ENCODE results near the gene EREG.
A peak's percentile ranks its signal among the peaks of the same experiment; 100 is the strongest.
"Not testable (repeated sequence)": the region's sequence is repeated elsewhere in the genome, so short reads cannot be mapped to it uniquely, and the experiment has no call there.

Gene EREG, protein sequence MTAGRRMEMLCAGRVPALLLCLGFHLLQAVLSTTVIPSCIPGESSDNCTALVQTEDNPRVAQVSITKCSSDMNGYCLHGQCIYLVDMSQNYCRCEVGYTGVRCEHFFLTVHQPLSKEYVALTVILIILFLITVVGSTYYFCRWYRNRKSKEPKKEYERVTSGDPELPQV

GRCh38 chr4:74364652-74365491 is at the start of gene EREG:
EREG (plus strand) TSS chr4:74365145; CDS start chr4:74365309, 164 bp downstream.
- no peak for DNase-seq (ENCODE audit: low spot score)

GRCh38 chr4:74315376-74315775 is 49.6 kb upstream of the EREG start:
- no peak for DNase-seq (ENCODE audit: low spot score)

- DNase-seq (ENCODE audit: low spot score), result no peak
Observed at GRCh38 chr4:74316397-74316796, 48.5 kb upstream of the EREG start.

DNA sequence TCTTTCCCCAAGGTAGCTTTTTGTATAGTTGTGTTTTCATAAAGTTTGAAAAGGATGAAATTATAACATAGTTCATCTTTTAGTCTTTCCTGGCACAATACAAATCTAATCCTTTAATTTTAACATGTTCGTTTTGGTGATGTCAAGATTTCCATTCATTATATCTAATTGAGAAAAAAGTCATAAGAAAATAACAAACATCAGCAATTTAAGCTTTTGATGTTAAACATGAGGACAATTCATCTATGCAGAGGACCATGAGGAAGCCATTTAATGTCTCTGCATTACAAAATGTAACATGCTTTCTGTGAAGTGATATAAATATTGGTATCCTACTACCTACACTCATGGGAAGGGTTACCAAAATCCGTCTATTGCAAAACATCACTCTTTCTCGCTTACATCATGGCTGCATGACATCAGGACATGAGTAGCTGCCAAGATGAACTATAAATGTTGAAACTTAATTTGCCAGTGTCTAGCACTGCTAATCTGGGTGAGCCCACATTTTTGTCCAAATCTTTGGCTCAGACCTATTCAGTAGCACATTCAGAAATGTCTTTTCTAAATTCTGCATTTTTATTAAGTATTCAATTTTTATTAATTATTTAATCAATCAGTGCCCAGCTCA is 47.2 kb upstream of the EREG start:
- no peak for DNase-seq (ENCODE audit: low spot score)

DNA sequence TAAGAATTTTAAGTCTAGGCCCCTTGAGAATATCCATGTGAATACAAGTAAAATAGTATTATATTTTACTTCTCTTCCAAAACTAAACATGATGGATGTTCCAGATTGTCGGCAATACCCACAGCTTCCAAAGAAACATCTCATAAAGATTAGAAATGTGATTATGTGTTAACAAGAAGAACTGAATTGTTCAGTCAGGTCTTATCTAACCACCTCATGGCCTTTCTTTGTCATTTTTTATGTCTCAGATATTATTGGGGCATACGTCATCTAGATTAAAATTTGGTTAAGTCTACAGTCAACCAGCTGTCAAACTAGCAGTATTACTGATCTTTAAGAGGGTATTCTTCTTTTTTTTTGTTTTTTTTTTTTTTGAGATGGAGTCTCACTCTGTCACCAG is 46.7 kb upstream of the EREG start:
- DNase-seq (ENCODE audit: low spot score), result no peak

GRCh38 chr4:74319470-74319869 is 45.5 kb upstream of the EREG start:
- no peak for DNase-seq (ENCODE audit: low spot score)

DNA sequence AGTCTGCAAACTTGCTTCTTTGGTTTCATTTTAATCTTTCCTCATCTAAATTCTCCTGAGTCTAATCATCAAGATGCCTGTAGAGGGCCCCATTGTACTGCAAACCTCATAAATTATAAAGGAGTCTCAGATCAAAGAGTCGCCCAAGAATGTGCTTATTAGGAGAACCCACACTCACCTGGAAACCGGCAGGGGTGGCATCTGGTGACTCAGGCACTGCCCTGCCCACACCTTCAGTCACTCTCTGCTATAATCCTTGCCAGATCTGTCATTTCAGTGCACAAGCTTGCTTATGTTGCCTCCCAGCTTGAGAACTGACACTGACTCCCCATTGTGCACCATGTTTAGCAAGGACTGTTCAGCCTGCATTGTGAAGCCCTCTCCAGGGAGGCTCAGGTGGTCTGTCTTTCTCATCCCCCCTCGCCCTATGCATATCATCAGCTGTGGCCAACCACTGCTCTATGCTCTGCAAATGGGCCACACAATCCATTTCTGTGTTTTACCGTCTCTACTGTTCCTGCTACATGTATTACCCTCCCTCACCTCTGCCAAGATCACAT is 44.3 kb upstream of the EREG start:
- DNase-seq (ENCODE audit: low spot score), result peak; percentile 9

GRCh38 chr4:74322301-74322700 is 42.6 kb upstream of the EREG start:
- DNase-seq (ENCODE audit: low spot score), result no peak

DNA sequence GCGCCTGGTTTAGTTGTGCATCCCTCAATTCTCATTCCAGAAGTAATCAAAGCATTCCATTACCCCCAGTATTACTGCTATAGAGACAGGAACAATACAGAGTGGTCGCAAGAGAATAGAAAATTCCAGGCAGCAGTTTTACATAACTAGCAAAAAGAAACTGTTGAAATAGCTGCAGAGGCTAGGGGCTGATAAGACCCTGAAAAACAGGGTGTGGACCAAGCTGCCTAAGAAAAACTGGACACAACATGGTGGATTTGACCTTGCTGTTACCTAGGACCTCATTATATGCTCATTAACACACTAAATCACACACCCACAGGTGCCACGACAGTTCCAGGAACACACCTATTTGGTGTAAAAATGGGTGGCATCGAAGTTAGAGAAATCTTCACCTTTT is 41.3 kb upstream of the EREG start:
- no peak for DNase-seq (ENCODE audit: low spot score)

- DNase-seq (ENCODE audit: low spot score), result no peak
Observed at GRCh38 chr4:74324262-74324661, 40.7 kb upstream of the EREG start.

DNA sequence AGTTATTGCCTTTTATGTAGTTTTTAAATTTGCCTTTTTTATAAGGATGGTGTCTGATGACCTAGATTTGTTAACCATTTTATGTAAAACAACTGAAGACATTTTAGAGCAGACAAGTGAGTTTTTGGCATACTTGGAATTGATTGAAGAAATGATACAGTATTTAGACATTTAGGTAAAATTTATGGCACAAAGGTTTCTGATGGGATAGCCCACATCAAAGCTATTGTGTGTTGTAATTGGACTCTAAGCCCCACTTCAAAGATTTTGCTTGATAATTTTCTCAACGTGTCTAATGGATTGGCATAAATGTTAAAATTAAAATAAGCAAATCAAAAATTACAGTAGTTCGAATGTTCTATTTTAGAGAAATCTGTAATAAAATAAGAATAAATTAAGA is 39.1 kb upstream of the EREG start:
- no peak for DNase-seq (ENCODE audit: low spot score)

- no peak for DNase-seq (ENCODE audit: low spot score)
Observed at GRCh38 chr4:74327762-74328161, 37.2 kb upstream of the EREG start.

GRCh38 chr4:74328501-74328900 is 36.4 kb upstream of the EREG start:
- DNase-seq (ENCODE audit: low spot score), result no peak

DNA sequence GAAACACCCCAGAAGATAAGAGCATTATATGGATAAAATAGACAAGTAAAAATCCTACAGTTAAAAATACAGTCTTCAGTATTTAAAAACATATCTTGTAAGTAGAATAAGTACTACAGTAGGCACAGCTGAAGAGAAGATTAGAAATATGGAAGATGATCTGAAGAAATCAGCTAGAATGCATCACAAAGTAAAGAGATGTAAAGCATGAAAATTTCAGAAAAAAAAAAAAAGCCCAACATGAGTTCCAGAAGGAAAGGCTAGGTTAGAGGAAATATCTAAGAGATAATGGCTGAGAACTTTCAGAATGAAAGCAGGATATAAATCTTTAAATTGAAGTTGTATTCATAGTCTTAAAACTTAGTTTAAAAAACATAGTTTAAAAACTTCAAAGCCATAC is 35.6 kb upstream of the EREG start:
- DNase-seq (ENCODE audit: low spot score), result no peak

- DNase-seq (ENCODE audit: low spot score), result no peak
Observed at GRCh38 chr4:74330295-74330750, 34.6 kb upstream of the EREG start.

GRCh38 chr4:74331252-74331651 is 33.7 kb upstream of the EREG start:
- DNase-seq (ENCODE audit: low spot score), result no peak

DNA sequence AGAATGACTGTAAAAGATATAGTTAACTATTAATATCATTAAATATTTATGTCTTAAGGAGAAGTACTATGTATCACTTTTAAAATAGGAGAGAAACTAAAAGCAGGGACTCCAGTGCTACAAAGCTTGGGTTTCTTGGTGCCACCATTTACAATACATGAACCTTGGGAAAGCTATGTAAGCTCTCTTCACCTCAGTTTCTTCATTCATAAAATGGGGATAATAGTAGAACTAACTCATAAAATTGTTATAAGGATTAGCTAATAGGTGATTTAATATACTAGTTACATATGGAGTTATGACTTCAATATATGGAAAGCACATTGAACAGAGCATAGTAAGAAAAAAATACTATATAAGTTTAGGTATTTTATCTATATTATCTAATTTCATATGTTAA is 33.0 kb upstream of the EREG start:
- no peak for DNase-seq (ENCODE audit: low spot score)

DNA sequence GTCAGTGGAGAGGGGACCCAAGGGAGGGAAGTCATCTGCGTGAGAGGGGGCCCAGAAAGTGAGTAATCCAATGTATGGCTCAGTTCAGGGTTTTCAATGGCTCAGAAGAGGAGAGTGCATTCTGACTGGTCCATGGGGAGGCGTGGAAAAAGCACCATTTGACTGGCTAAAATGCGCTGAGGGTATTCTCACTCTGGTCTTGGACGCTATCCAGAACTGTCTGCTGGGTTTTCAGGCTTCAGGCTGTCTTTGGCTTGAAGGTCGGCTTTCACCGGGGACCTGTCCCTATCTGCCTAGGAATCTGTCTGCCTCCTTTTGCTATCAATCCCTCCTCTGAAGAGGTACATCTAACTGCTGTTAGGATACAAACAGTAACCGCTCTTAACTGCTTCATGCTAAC is 30.3 kb upstream of the EREG start:
- DNase-seq (ENCODE audit: low spot score), result no peak

- DNase-seq (ENCODE audit: low spot score), result no peak
Observed at GRCh38 chr4:74335341-74336021, 29.5 kb upstream of the EREG start.

- DNase-seq (ENCODE audit: low spot score), result no peak
Observed at GRCh38 chr4:74338792-74339333, 26.1 kb upstream of the EREG start.

- no peak for DNase-seq (ENCODE audit: low spot score)
Observed at GRCh38 chr4:74339501-74339900, 25.4 kb upstream of the EREG start.

GRCh38 chr4:74340421-74340820 is 24.5 kb upstream of the EREG start:
- not testable (repeated sequence) for DNase-seq (ENCODE audit: low spot score)
